Uterus (tissue), 2 donors: ENCODE measurements around the gene GAST.

Experiments
- CTCF ChIP-seq, 4 experiments: fragments of 200-600 bp in 2 of 4; fragments of 450-650 bp in 2 of 4; sonication (generic) in 2 of 4; IDR thresholded peaks; one replicate each; pipeline ENCODE4 v1.5.1; 2016 to 2019; ENCODE audit warnings: antibody characterized with exemption in 4 of 4, mild to moderate bottlenecking in 2 of 4, moderate library complexity in 1 of 4
- POLR2A ChIP-seq, 2 donors: fragments of 450-650 bp; IDR thresholded peaks; one replicate each; pipeline ENCODE4 v1.6.1; 2016; ENCODE audit warnings: antibody characterized with exemption in 2 of 2, mild to moderate bottlenecking in 1 of 2, moderate library complexity in 1 of 2

GRCh38 chr17:41741709-41742108, 29.6 kb downstream of the GAST start:
- no peak for TF ChIP-seq CTCF (IDR thresholded peaks at IDR 0.05)
- TF ChIP-seq POLR2A (IDR thresholded peaks at IDR 0.05), result no peak
